Vagina (tissue), 2 donors: ENCODE measurements around the gene LTC4S. TPM values are rescaled to one million over a fixed set of nuclear protein-coding genes. Genes with fewer than 3 reads are reported as not detected.

Source experiments
- DNase-seq, 2 donors: peaks; one replicate each; pipeline ENCODE4 v3.0.0-alpha.2; 2017; ENCODE audit errors: extremely low spot score in 2 of 2
- H3K27ac ChIP-seq: fragments of 200-600 bp; sonication (generic); one replicate; pipeline ENCODE4 v1.5.1; 2019
- H3K27me3 ChIP-seq: fragments of 200-600 bp; sonication (generic); one replicate; pipeline ENCODE4 v1.5.1; 2019
- H3K36me3 ChIP-seq, 2 donors: fragments of 200-600 bp; sonication (generic); one replicate each; pipeline ENCODE4 v1.5.1; 2017 to 2019
- H3K4me1 ChIP-seq: fragments of 200-600 bp; sonication (generic); one replicate; pipeline ENCODE4 v1.5.1; 2019
- H3K4me3 ChIP-seq, 2 donors: fragments of 200-600 bp; sonication (generic); 1 replicate in 1 of 2; 2 replicates in 1 of 2; pipeline ENCODE4 v1.5.1; 2016 to 2019
- H3K9me3 ChIP-seq: fragments of 200-600 bp; sonication (generic); one replicate; pipeline ENCODE4 v1.5.1; 2019
- CTCF ChIP-seq, 3 experiments: fragments of 450-650 bp in 2 of 3; fragments of 200-600 bp in 1 of 3; sonication (generic) in 1 of 3; IDR thresholded peaks; one replicate each; pipeline ENCODE4 v1.5.1; 2017 to 2019; ENCODE audit warnings: antibody characterized with exemption in 3 of 3, mild to moderate bottlenecking in 2 of 3, moderate library complexity in 2 of 3
- POLR2A ChIP-seq, 2 donors: fragments of 450-650 bp; IDR thresholded peaks; one replicate each; pipeline ENCODE4 v1.6.1; 2017; ENCODE audit warnings: antibody characterized with exemption in 2 of 2, mild to moderate bottlenecking in 2 of 2, moderate library complexity in 2 of 2
- POLR2AphosphoS5 ChIP-seq, 2 donors: sonication (generic); formaldehyde crosslinking; IDR thresholded peaks; one replicate each; pipeline ENCODE4 v1.9.0; 2017; ENCODE audit warnings: antibody characterized with exemption in 2 of 2, mild to moderate bottlenecking in 2 of 2, low read depth in 1 of 2; ENCODE audit not compliant: insufficient read depth in 1 of 2
- intact Hi-C: fragments of 100-400 bp; cut with DNase I; formaldehyde crosslinking; loops from one replicate; pipeline ENCODE4 v1.15.1; 2023
- total RNA-seq: library from RNA; depleted of rRNA; stranded (reverse); fragments of >200 nt; gene quantifications from one replicate; pipeline ENCODE4 v1.2.3, GENCODE V29; 2016

Gene LTC4S
- total RNA-seq, 1 donor from 2014 or later: 10.6 TPM

GRCh38 chr5:179762079-179762780, 31.6 kb upstream of the LTC4S start:
- no peaks in the 10 kb centered on the region for H3K9me3 ChIP-seq
- H3K27me3 ChIP-seq: no peaks in the 10 kb centered on the region
- H3K27ac ChIP-seq: peak overlapping the region; percentile 53
- H3K36me3 ChIP-seq: peaks cover 0 to 19% of the 10 kb centered on the region in 2 donors
- intact Hi-C loops: loop anchor here (5.0 kb wide), 1 partner anchor 35 kb away; no protein-coding TSS in a partner anchor
- no peak overlapping the region for H3K4me3 ChIP-seq
- no peak for TF ChIP-seq POLR2AphosphoS5 (IDR thresholded peaks at IDR 0.05; ENCODE audit: insufficient read depth in 1 of 2, low read depth in 1 of 2)
- no peak for TF ChIP-seq CTCF (IDR thresholded peaks at IDR 0.05)
- TF ChIP-seq POLR2A (IDR thresholded peaks at IDR 0.05): no peak
- DNase-seq: no peak
- H3K4me1 ChIP-seq: peaks cover 73% of the 10 kb centered on the region

DNA sequence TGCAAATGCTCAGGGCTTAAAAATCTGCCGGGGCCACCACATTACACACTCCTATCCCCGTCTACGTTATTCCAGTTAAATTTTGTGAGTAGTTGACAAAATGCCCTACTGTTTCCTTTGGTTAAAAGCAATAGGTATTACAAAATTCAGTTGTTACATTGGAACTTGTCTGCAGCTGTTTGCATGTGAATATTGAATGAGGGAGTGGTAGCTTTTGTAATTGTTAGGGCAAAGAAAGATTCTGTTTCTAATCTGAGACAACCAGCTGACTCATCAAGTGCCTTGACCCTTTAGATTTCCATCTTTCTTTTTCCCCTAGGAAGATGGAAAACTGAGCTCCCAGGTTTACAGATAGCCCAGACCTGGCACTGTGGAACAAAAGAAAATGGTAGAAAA, 31.0 kb upstream of the LTC4S start:
- Histone ChIP-seq H3K4me3 (no peak overlapping the region), H3K4me1 (peaks cover 73% of the 10 kb centered on the region), H3K9me3 (no peaks in the 10 kb centered on the region), H3K36me3 (peaks cover 0 to 19% of the 10 kb centered on the region in 2 donors), H3K27ac (peak overlapping the region; percentile 53), H3K27me3 (no peaks in the 10 kb centered on the region)
- no peak for TF ChIP-seq POLR2AphosphoS5 (IDR thresholded peaks at IDR 0.05; ENCODE audit: insufficient read depth in 1 of 2, low read depth in 1 of 2)
- no peak for TF ChIP-seq CTCF (IDR thresholded peaks at IDR 0.05)
- no peak for TF ChIP-seq POLR2A (IDR thresholded peaks at IDR 0.05)
- DNase-seq: no peak
- intact Hi-C loops: loop anchor here (5.0 kb wide), 1 partner anchor 35 kb away; no protein-coding TSS in a partner anchor

DNA sequence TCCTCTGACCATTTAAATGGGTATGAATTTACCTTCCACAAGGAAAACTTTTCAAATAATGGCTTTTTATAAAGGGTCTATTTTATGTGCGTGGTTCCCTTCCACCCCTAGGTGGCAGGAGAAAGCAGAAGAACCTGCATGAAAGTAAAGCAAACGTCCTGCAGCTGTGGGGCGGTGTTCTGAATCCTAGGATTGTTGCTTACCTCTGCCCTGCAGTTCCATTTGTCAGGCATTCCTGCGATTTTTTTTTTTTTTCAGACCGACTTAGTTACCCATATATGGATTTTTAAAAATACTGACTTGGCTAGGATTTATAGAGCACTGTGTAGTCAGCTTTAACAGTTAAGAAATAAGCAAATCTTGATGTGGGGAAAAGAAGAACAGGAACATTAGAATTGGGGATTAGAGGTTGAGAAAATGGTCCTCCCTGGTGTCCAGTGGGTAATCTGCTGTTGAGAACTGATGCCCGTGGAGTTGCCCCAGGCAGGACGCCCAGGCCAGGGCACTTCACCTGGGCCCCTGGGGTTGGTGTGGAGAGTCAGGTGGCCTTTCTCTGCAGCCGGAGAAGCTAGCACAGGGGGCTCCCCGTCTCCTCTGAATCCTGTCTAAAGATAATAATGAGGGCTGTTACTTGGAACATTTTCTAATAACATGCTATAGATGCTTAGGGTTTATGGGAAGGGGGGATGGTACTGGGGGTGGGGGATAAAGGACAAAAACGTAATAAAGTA, 30.4 kb upstream of the LTC4S start:
- Histone ChIP-seq H3K36me3 (peaks cover 0 to 19% of the 10 kb centered on the region in 2 donors), H3K27me3 (no peaks in the 10 kb centered on the region), H3K27ac (peak overlapping the region; percentile 53), H3K4me3 (no peak overlapping the region), H3K4me1 (peaks cover 73% of the 10 kb centered on the region), H3K9me3 (no peaks in the 10 kb centered on the region)
- TF ChIP-seq POLR2AphosphoS5 (IDR thresholded peaks at IDR 0.05; ENCODE audit: insufficient read depth in 1 of 2, low read depth in 1 of 2) (peak in 1 of 2 donors; percentile 81), POLR2A (IDR thresholded peaks at IDR 0.05) (no peak), CTCF (IDR thresholded peaks at IDR 0.05) (peak; percentile 51 to 85 (median 77))
- no peak for DNase-seq
- intact Hi-C loops: loop anchor here (5.0 kb wide), 1 partner anchor 34 kb away; no protein-coding TSS in a partner anchor

- intact Hi-C loops: loop anchor here (5.0 kb wide), 1 partner anchor 33 kb away; no protein-coding TSS in a partner anchor
- H3K27ac ChIP-seq: peak overlapping the region; percentile 38
- peaks cover 73% of the 10 kb centered on the region for H3K4me1 ChIP-seq
These were observed 29.7 kb upstream of the LTC4S start for GRCh38 chr5:179764056-179764455.

More at GRCh38 chr5:179764056-179764455, 29.7 kb upstream of the LTC4S start:
- TF ChIP-seq CTCF (IDR thresholded peaks at IDR 0.05) (no peak), POLR2AphosphoS5 (IDR thresholded peaks at IDR 0.05; ENCODE audit: insufficient read depth in 1 of 2, low read depth in 1 of 2) (no peak), POLR2A (IDR thresholded peaks at IDR 0.05) (no peak)
- no peaks in the 10 kb centered on the region for H3K27me3 ChIP-seq
- no peak overlapping the region for H3K4me3 ChIP-seq
- no peaks in the 10 kb centered on the region for H3K9me3 ChIP-seq
- peaks cover 0 to 25% of the 10 kb centered on the region in 2 donors for H3K36me3 ChIP-seq
- DNase-seq: no peak
